PC-3 (cell line): ENCODE data around the gene ZBTB22.

ENCODE experiments used
- EZH2 ChIP-seq: fragments of 300-600 bp; sonication (generic); IDR thresholded peaks from one replicate; pipeline ENCODE4 v1.6.1; 2017; ENCODE audit warnings: antibody characterized with exemption, mild to moderate bottlenecking, low read length; ENCODE audit not compliant: unreplicated experiment
- EZH2phosphoT487 ChIP-seq: fragments of 300-600 bp; sonication (generic); IDR thresholded peaks from 2 replicates; pipeline ENCODE4 v1.6.1; 2018; ENCODE audit warnings: mild to moderate bottlenecking, antibody characterized with exemption, low read length, borderline replicate concordance
- TF ChIP-seq, protein P1 (sequence below): fragments of 300-600 bp; sonication (generic); conservative IDR thresholded peaks from 2 replicates; pipeline ENCODE4 v1.5.1; 2017; ENCODE audit warnings: antibody characterized with exemption, low read depth, mild to moderate bottlenecking, low read length

DNA sequence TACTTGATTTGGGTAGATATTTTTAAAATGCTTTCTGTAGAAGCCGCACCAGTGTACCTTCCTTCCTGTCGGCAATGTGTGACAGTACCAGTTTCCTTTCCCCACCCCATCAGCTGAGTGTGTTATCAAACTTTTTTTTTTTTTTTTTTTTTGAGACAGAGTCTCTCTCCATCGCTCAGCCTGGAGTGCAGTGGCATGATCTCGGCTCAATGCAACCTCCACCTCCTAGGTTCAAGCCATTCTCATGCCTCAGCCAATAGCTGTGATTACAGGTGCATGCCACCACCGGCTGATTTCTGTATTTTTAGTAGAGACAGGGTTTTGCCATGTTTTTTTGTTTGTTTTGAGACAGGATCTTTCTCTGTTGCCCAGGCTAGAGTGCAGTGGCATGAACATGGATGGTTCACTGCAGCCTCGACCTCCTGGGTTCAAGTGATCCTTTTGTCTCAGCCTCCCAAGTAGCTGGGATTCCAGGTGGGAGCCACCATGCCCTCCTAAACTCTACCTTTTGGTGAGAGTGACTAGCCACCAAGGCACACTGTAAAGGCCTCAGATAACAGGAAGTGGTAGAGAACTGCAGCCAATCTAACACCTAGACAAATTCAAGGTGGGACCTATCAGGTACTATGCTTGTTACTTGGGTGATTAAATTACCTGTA, 26.5 kb upstream of the ZBTB22 start:
- TF ChIP-seq, protein P1, sequence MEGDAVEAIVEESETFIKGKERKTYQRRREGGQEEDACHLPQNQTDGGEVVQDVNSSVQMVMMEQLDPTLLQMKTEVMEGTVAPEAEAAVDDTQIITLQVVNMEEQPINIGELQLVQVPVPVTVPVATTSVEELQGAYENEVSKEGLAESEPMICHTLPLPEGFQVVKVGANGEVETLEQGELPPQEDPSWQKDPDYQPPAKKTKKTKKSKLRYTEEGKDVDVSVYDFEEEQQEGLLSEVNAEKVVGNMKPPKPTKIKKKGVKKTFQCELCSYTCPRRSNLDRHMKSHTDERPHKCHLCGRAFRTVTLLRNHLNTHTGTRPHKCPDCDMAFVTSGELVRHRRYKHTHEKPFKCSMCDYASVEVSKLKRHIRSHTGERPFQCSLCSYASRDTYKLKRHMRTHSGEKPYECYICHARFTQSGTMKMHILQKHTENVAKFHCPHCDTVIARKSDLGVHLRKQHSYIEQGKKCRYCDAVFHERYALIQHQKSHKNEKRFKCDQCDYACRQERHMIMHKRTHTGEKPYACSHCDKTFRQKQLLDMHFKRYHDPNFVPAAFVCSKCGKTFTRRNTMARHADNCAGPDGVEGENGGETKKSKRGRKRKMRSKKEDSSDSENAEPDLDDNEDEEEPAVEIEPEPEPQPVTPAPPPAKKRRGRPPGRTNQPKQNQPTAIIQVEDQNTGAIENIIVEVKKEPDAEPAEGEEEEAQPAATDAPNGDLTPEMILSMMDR: no peak
- TF ChIP-seq EZH2 (no peak), EZH2phosphoT487 (no peak)
